GM19324 (cell line): ENCODE results near the gene EGFLAM.

Experiments
- ATAC-seq: cut with Tn5 transposase; IDR thresholded peaks from one replicate; pipeline ENCODE4 v1.9.1; 2021; ENCODE audit warnings: mild to moderate bottlenecking, moderate library complexity; ENCODE audit not compliant: unreplicated experiment, low FRiP score

EGFLAM gene

DNA sequence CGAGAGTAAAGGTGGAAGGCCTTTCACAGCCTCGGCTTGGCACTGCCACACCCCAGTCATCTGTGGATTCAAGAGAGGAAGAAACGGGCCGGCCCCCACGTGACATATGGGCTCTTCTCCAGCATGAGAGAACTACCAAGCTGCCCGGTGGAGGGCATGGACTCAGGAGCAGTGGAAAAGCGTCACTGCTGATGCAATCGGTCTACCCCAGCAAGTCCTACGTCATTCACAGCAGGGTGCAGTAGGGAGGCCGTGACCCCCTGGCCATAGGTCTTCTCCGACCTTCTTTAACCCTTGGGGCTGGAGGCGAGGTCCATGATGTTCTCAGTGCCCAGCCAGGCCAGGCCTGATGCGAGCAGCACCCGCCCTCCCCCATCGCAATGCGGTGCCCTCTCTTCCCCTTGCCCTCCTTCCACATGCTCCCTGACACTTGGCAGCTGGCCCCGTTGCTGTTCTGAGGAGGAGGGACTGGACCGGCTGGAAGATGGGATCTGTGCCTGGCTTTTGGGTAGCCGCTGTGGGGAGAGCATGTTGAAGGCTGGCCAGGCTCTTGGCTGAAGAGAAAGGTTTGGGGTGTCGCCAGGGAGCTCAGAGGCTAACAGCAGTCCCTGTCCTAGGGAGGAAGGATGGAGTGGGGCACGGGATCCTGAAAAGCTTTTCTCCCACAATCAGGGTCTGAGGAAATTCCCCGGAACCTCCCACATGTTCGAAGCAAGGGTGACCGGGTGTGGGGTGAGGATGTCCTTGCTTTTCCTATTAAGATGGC is 208.2 kb downstream of the EGFLAM start:
- no peak for ATAC-seq

GRCh38 chr5:38467353-38468040 is 209.1 kb downstream of the EGFLAM start:
- ATAC-seq, result no peak

DNA sequence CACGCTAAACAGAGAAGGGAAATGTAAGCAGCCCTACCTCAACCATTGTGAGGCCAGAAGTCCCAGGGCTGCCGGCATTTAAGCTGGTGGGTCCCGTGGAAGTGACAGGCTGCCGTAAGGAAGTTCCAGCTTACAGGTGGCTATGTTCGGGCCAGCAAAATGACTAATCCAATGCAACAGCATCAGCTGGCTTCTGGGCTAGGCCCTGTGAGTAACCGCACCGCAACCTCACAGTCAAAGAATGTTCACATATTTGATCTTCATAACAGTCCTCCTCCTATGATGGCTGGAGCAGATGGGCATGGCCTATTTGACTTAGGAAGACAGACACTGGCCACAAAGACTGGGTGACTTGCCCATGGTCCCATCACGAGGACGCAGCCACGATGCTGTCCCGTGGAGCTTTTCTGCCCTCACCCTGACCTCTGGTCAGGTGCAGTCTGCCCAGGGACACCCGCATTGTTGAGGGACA is 209.9 kb downstream of the EGFLAM start:
- no peak for ATAC-seq

- no peak for ATAC-seq
These were observed 210.8 kb downstream of the EGFLAM start for GRCh38 chr5:38468978-38469706.

GRCh38 chr5:38469707-38470267 is 211.4 kb downstream of the EGFLAM start:
- ATAC-seq, result no peak

- ATAC-seq, result no peak
These were observed 213.3 kb downstream of the EGFLAM start for GRCh38 chr5:38471709-38472108.

- ATAC-seq, result no peak
These were observed 214.2 kb downstream of the EGFLAM start for GRCh38 chr5:38472541-38472940.

DNA sequence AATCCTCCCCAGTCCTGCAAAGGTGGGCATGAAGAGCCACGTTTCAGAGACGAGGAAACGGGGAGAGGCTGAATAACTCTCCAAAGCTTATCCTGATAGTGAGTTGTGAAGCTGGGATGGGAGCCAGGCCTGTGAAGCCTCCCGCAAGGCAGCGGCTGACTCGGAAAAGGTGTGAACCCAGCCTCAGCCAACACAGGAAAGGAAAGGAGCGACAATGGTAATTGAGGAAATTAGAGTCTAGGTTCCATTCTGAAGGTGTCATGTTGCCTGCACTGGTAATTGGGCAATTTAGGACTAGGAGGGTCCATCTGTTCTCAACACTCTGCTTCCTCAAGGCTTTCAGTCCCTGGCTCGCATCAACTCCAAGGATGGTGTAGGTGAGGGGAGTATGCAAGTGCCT is 214.6 kb downstream of the EGFLAM start:
- ATAC-seq, result no peak

DNA sequence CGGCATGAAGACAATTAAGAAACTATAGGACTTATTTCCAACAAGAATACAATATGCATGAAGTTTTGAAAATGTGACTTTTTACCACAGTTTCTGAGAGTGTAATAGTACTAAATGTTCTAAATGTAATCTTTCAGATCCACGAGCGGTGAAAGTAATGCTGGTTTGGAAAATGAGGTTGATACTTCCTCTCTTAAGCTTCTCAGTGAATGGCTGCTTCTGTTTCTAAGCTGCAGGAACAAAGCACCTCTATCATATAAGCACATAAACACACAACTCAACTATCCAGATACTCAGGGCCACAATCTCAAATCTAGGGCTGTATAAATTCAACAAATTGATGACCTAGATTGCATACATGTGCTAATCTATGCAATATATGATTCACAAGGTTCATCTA is 219.8 kb downstream of the EGFLAM start:
- no peak for ATAC-seq

- no peak for ATAC-seq
These were observed 220.5 kb downstream of the EGFLAM start for GRCh38 chr5:38478878-38479277.

GRCh38 chr5:38479315-38479904 is 221.1 kb downstream of the EGFLAM start:
- ATAC-seq, result no peak

DNA sequence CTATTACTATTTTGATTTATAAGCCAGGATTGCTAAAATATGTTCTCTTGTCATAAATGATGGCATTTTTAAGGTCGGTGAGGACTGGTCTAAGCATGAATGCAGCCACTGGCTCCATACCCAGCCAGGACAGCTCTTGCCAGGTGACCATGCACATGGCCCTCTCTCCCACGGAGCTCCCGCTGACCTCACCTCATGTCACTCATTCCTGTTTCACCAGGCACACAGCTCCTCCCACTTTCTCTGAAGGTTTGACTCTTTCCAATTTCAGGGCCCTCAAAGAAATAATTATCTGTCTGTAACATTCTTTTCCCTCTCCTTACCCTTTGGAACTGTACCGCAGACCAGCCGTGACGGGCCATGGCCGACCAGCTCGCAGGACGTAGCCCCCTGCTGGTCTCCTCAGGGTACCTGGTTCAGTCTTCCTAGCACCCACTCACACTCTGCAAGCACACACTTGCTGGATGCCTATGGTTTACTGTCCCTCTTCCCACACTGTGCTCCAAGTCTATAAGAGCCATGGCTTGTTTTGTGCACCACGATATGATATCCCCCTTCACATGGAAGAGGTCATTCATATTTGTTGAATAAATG is 225.5 kb downstream of the EGFLAM start:
- no peak for ATAC-seq

DNA sequence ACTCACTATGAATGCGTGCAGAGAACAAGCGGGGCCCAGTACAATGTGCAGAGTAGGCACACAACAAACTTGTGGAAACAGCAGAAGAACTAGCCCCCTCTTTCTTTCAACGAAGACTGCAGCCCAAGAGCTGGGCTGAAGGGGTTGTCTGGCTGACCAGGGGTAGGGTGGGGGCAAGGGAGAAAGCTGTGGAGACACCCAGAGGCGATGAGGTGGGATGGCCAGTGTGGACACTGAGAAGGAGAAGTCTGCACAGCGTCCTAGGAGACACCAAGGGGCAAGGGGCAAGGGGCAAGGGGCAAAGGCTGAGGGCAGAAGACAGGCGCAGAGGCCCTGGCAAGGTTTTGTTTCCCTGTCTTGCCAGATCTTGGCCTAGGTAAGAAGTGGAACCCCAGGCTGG is 235.8 kb downstream of the EGFLAM start:
- no peak for ATAC-seq

DNA sequence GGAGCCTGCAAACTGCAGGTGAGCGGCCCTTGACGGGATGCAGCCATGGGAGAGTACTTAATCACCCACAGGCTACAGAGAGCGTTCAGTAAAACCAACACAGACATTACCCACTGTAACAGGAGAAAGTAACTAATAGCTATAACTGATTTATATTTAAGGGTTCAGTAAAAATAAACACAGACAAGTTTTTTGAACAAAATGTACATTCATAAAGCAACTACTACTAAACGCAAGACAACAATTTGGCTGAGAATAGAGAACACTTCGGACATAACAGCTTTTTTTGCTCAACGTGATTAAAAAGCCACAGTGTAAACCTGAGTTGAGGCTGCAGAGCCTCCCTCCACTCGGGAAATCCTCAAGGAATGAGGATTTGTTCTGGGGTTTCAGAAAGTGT is 236.4 kb downstream of the EGFLAM start:
- ATAC-seq, result no peak

DNA sequence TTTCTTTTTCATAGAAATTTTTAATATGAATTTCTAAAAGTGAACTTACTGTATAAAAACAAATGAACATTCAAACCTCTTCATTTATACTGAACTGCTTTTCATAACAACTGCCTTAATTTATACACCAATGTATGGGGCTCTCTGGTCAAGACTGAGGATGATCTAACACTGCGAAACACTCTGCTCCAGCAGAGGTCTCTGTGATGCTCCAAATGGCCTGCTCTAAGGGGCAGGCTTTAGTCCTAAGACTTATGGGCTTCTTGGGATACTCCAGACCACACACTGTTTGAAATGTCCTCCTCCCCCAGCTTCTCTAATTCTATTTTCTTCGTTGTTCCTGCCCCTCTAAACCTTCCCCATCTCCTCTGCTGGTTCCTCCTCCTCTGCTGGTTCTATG is 239.6 kb downstream of the EGFLAM start:
- no peak for ATAC-seq

DNA sequence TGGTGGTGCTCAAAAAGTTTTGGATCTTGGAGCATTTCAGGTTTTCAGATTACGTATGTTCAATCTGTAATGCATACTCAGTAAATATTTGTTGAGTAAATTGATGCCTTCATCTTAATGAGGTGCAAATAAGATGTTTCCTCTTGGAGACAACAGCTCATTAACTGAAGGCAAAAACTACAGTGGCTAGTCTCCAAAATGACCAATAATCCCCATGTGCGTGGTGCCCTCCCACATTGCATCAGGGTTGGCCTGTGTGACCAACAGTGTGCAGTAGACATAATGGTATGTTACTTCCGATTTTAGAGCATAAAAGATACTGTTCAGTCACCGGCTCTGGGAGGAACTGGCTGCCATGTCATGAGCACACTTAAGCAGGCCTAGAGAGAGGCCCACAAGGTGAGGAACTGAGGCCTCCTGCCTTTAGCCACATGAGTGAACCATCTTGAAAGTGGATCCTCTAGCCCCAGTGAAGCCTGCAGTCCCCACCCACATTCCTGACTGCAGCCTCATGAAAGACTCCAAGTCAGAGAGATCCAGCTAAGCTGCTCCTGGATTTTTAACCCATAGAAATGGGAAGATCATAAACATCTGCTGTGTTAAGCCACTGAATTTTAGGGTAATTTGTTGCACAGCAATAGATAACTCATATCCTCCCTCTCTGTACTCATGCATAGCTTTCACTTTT is 242.4 kb downstream of the EGFLAM start:
- no peak for ATAC-seq

- ATAC-seq, result no peak
These were observed 247.9 kb downstream of the EGFLAM start for GRCh38 chr5:38506302-38506701.

- ATAC-seq, result no peak
These were observed 250.8 kb downstream of the EGFLAM start for GRCh38 chr5:38509185-38509584.
